HG03135 (cell line): Measurements from ENCODE around the gene CCDC9.
A peak's percentile ranks its signal among the peaks of the same experiment; 100 is the strongest.

Experiments used
- ATAC-seq: cut with Tn5 transposase; IDR thresholded peaks from one replicate; pipeline ENCODE4 v1.9.1; 2021; ENCODE audit warnings: mild to moderate bottlenecking, moderate library complexity; ENCODE audit not compliant: unreplicated experiment

The CCDC9 gene

DNA sequence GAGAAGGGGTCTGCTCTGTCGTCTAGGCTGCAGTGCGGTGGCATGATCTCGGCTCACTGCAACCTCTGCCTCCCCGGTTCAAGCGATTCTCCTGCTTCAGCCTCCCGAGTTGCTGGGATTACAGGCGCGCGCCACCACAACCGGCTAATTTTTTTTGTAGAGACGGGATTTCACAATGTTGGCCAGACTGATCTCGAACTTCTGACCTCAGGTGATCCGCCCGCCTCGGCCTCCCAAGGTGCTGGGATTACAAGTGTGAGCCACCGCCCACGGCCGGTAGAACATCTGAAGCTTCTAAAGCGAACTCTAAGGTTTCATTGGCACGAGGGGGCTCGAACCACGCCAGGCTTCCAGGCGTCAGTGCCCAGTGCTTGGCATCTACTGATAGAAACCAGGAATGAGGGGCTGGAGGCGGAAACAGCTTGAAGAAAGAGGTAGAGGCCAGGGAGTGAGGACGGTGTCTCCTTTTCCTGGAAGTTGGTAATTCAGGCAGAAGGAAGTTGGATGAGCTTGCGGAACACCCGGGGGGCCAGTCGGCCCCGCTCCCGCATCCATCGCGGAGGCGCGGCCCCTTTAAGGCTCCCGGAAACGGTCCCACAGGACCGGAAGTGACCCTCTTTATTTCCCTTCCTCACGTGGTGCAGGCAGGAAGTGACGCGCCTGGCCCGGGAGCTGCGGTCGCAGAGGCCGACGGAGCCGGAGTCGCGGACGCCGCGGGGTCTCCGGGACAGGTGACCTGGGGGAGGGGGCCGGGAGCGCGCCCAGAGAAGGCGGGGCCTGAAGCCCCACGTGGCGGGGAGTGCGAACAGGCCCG is at the start of gene CCDC9:
Gene CCDC9 (plus strand): TSS at position 647 of the 814 bp plus-strand sequence. CDS start 1,876 bp downstream, outside the sequence.
- ATAC-seq: peak; percentile 49

DNA sequence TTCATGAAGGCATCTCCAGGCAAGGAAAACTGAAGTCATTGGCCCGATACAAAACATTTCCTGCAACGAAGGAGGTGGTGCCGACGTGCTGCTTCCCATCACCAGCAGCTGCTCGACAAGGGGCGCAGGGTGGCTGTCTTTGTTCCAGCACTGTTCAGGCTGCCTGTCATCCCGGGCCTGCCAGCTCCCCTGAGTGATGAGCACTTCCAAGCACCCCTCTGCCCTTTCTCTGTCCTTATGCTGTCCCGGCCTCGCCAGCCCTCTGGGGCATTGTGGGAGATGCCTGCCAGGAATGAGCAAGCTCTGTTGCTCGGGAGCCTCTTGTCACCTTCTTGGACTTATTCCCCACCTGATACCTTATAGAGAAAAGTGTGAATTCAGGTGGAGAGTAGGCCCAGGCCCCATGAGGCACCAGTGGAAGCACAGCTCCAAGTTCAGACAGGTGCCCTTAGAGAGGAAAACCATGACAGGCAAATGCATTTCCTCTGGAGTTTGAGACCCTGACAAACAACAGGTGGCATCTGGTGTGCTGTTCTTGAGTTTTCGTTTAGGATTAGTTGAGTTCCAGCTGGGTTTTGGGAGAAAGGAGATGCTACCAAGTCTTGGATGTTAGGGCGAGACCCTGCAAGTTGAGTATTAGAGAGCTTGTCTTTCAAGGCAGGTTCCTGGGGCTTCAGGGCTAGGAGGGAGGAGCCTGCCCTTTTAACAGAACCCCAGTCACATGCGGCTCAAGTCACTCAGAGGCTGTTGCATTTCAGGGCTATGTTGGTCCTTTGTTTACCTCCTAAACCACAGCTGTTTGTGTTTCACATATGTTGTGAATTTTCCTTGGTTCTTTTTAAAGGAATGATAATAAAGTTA is 46.8 kb upstream of the CCDC9 start:
- no peak for ATAC-seq

DNA sequence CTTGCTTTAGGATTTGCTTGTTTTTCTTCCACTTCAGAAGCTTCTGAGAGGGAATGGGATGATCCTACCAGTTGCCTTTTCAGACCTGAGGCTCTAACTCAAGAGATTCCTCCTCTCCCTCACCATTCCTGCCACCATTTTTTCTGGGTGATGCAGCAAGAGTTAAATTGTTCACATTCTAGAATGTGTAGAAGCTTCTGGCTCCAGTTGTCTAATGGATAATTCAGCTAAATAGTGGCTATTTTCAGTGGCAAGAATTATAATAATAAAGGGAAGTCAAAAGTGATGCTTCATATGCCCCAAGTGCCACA is 46.2 kb upstream of the CCDC9 start:
- ATAC-seq: no peak

DNA sequence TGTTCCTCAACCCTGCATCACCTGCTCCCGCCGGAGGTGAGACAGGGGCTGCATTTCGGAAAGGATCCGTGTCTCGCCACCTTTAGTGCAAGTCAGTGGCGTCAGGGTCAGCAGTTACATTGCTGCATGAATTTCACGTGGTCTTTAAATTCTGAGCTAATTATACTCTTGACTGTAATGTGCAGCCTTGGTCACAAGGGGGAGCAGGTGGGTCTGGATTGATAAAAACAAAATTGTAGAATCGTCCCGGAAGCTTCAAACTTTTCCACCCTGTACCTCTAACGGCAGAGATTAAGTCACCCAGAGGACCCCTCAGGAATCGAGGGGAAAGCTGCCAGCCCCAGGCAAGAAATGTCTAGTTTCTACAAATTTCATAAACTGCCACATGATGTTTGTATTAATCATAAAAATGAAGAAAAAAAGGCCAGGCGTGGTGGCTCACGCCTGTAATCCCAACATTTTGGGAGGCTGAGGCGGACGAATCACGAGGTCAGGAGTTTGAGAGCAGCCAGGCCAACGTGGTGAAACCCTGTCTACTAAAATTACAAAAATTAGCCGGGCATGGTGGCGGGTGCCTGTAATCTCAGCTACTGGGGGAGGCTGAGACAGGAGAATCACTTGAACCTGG is 45.5 kb upstream of the CCDC9 start:
- ATAC-seq: no peak

DNA sequence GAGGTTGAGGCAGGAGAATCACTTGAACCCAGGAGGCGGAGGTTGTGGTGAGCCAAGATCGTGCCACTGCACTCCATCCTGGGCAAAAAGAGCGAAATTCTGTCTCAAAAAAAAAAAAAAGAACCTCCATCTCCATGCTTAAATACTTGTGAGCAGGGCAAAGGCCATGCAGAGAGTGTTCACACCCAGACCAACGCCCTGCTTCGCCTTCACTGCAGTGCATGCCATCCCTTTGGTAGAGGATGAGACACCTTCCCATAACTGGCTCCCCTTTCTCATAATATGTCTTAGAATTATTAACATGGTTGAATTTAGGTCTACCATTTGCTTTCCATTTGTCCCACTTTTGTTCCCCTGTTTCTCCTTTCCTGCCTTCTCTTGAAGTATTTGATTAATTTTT is 40.7 kb upstream of the CCDC9 start:
- ATAC-seq: no peak

DNA sequence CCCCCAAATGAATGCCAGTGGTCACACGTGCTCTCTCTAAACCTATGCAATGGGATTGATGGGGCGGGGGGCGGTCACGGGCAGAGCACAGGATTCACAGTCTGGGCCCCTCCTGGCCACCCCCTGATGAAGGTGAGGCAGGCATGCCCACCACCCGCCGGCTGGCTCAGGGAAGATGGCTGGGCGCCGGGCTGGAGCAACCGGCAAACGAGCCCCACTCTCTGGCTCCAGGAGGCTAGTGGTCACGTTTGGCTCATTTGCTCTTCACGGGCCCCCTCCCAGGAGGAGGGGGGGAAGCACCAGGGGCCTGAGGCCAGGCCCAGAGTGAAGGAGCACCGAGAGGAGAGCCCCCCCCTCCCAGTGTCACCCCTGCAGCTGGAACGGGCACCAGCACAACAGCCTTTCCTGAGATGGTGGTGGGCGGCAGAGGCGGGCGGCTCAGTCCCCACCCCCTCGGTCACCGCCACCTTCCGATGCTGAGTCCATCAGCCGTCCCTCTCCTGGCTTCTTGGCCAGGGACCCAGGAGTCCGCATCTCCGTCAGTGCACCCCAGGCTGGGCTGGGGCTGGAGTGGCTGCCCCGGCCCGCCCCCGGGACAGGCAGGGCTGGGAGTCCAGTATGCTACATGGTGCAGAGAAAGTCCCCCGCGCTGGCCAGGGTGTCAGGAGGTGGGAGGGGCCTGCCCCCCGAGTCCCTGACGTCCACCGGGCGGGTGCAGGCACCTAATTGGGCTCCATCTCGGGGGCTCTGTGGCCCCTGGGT is 35.1 kb upstream of the CCDC9 start:
- no peak for ATAC-seq

DNA sequence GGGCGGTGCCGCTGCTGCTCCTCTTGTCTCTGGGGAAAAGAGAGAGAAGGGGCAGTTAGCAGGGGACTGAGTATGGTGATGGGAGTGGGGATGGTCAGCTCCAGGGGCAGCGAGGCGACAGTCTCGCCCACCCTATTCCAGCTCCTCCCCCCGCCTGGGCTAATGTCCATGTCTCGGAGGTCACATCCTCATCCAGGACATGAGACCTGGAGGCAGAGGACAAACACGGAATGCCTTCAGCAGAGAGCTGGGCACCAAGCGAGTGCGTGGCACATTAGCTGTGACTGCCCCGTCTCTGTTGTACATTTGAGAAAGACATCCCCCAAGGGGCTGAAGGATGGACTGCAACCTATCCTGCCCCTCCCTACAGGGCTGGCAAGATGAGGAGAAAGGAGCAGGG is 34.4 kb upstream of the CCDC9 start:
- ATAC-seq: no peak

DNA sequence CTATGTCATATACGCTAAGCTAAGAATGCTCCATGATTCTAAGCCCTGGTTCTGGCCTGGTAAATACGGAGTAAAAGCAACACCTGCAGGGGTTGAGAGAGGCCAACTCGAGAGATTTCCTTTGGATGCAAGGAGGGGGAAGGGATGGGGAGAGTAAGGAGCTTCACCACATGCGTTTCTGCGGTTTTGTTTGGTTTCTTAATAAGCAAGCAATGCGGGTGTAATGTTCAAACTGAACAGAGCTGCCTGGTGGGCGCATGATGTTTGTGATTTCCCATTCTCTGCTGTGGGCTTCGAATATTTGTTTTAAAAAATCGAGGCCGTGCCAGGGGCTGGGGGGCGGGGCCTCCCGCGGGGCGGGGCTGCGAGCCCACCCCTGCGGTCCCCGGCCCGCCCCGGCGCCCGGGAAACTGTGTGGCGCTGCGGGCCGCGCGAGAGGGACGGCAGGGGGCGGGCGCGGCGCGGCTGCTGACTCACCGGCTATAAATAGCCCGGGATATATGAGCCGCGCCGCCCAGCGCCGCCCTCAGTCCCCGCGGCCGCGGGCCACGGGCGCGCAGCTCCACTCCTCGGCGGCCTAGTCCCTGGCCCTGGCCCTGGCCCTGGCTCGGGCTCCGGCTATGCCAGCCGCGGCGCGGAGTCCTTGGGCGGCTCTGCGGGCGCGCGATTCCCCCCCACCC is 30.4 kb upstream of the CCDC9 start:
- peak; percentile 34 for ATAC-seq

DNA sequence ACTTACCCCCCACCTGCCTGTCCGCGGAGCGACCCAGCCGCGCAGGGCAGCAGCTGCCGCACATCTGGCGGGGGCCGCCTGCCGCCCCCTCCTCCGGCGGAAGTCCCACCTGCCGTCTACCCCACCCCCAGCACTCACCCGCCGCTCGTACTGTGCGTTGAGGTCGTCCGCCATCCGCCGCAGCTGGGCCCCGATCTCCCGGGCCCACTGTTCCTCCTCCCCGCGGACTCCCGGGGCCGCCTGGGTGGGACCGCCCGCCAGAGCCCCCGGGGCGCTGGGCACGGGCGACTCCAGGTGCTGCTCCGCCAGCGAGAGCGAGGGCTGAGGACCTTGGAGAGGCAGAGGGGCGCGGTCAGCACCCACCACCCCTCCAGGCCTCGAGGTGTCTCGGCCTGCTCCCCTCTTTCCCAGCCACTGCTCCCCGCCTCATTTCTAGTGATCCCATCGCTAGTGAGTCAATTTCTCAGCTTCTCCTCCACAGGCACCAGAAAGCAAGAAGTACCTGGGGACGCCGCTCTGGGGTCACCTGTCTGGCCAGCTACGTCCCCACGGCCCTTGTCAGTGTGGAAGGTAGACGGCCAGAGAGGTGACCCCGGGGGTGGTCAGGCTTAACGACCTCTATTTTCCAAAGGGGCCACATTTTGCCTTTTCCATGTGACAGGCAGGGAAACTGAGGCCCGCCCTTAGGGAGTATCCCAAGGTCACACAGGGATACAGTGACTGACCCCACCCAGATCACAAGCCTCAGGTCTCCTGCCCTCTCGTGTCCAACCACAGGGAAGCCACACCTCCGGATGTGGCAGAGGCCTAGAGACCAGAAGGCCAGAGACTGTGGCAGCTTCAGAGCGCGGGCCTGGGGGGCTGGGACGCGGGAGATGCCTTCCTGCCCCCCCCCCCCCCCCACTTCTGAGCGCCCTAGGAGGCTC is 29.6 kb upstream of the CCDC9 start:
- peak; percentile 32 for ATAC-seq

DNA sequence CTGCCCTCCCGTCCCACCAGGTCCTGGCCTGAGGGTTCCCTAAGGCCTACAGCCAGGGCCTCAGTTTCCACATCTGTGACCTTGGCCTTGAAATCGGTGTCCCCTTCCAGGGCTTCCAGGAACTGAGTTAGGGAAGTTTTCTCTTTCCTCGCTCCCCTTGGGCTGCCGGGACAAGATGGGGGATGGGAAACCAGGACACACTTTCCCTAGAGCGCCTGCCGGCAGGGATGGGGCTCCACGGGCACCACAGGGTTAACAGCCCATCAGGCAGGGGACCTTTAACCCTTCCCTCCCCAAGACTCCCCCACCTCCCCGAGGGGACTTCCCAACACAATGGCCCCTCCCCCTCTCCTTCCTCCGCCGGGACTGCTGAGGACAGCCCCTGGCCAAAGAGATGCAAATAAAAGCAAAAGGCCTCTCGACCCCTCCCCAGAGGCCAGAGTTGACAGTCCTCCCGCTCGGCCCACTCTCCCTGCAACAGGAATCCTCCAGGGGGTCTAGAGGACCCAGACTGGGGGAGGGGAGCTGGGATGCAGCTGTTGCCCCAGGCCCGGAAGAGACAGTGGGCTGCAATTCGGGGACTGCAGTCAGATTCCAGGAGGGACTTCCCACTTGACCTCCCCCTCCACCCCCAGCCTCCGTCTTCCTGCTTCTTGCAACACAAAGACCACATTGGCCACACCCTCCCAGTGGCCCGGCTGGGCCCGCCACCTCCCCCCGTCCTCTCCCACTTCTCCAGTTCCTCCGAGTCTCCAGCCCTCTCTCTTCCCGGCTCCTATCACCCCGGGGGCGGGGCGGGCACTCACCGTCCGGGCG is 28.8 kb upstream of the CCDC9 start:
- no peak for ATAC-seq

DNA sequence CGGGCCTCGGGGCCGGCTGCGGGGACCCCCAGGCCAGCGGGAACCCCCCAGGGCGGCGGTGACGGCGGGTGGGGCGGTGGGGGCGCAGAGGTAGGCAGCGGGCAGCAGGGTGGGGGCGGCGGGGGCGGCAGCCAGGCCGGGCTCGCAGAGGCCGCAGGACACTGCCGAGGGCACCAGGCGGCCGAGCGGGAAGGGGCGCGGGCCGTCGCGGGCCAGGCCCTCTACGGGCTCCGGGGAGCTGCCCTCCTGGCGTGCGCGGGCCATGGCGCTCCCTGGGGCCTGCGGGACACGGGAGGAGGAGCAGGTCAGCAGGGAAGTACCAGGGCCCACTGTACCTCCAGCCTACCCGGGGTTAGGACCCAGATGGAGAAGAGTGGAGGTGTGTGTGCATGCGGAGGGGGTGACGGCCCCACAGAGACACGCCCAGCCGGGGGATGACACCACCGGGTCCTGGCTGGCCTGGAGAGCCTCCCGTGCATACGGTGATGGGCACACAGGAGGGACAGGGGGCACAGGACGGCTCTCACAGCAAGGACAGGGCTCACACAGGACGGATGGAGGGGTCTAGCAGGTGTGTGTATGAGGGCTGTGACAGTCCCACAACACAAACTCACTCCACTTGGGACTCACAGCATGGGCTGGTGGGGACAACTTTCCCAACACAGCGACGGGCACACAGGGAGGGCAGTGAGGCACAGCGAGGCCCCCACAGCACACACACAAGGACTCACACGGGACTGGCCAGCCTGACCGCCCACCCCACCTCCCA is 28.0 kb upstream of the CCDC9 start:
- no peak for ATAC-seq

DNA sequence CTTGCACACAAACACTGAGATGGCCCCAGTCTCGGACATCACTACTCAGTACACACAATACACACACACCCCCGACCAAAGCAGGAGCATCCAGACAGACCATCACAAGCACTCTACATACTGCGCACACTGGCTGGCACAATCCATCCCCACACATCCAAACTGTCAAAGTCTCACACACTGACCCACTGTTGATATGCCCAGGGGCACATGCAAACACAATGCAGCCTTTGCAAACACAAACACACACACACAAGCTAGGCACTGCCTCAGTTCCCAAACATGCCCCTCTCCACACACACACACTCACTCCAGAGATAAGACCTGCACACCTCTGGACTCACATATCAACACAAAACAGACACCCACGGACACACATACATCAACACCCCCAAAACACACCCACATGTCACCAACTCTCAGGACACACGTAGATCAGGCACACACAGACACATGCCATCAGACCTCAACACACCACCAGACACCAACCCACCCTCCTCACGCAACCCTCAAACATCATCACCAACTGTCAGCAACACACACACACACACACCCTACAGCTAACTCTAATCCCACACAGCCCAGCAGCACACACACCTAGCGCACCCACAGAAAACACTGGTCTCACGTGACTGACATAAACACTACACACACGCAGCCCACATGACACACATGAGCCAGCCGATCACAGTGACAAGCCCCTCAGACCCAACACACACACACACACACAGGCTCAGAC is 27.2 kb upstream of the CCDC9 start:
- ATAC-seq: no peak

DNA sequence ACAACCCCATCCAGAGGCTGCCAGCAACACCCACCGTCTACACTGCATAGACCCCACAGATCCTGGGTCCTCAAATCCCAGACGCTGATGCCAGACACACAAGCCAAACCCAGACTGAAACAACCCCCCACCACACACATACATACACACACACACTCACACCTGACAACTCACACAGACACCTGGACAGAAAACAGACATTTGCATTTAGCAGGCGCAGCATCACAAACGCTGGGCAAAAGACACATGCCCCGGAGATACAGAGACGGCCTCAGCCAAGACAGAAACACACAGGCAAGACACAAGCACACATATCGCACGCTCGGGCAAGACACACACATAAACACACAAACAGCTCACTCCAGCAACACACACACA is 26.7 kb upstream of the CCDC9 start:
- ATAC-seq: no peak

DNA sequence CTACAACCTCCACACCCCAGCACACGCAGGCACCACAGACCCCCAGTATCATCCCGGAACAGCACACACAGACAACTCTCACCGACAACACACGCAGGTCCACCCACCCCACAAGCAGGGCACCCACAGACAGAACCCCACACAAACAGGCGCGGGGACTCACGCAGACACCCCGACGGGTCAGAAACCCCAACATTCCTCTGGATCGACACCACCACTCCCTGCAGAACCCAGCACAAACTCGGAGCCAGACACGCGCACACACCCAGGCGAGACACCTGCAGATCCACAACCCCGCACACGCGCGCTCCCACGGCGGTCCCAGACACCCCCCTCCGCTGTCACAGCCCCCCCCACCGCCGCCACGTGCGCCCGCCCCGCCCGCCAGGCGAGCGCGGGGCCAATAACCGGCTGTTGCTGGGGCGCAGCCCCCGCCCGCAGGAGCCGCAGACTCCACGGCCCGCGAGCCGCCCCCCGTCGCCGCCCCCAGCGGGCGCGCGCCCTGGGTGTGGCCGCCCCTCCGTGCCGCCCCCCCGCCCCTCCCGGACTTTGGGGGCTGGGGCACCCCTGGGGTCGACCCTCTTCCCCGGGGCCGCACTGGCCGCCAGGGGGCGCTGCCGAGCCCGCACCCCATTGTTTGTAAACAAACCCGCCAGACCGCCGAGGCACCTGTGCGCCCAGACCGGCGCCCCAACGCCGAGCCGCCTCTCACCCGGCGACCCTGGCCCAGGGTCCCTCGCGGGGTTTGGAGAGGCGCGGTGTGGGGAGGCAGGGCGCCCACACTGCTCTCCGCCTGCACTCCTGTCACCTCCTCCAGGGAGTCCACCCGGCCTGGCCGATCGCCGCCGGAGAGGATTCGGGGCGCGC is 26.0 kb upstream of the CCDC9 start:
- ATAC-seq: no peak

DNA sequence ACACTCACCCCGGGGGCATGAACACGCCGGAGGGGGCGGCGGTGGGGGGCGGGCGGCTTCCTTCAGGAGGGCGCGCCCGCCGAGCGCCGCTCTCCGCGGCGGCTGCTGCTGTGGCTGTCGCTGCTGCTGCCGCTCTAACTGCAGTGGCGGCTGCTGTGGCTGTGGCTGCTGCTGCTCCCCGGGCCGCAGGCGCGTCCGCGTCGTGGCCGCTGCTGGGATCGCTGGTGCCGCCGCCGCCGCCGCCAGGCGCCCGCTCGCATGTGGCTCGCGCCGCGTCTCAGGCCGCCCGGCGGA is 25.5 kb upstream of the CCDC9 start, which contains the start of gene BBC3:
Gene BBC3 (minus strand): TSS at position 279 of the 294 bp plus-strand sequence. CDS start 2,768 bp downstream, outside the sequence.
- no peak for ATAC-seq
